K562 (cell line): ENCODE measurements around the gene ZBTB9. TPM values are rescaled to one million over a fixed set of nuclear protein-coding genes. Genes with fewer than 3 reads are reported as not detected.

Experiments used
- ELF4 ChIP-seq: fragments of 450-650 bp; formaldehyde crosslinking; IDR thresholded peaks from 2 replicates; pipeline ENCODE4 v1.4.0; 2022; ENCODE audit warnings: missing genetic modification characterization
- FUS ChIP-seq: fragments of 200-400 bp; formaldehyde crosslinking; optimal IDR thresholded peaks from 2 replicates; pipeline ENCODE3; 2017; ENCODE audit warnings: low read depth, low read length
- MGA ChIP-seq: fragments of 450-650 bp; IDR thresholded peaks from 2 replicates; pipeline ENCODE4 v1.6.1; 2016; ENCODE audit warnings: mild to moderate bottlenecking, moderate library complexity
- RBM22 ChIP-seq: fragments of 200-400 bp; formaldehyde crosslinking; IDR thresholded peaks from 2 replicates; pipeline ENCODE4 v1.6.1; 2018; ENCODE audit warnings: low read length, low read depth; ENCODE audit not compliant: poor library complexity, severe bottlenecking
- polyA plus RNA-seq, 8 experiments: library from polyadenylated mRNA; depleted of rRNA in 4 of 8; stranded (reverse) in 5 of 8; unstranded in 3 of 8; fragments of >200 nt; fragmentation: Nextera tagmentation in 2 of 8; fragmentation: Illumina TruSeq in 1 of 8; extraction: Ambion mirVana in 2 of 8; extraction: Trizol in 1 of 8; gene quantifications; 2 replicates each; pipeline versions ENCODE4 v1.2.1 to v1.2.3, GENCODE V29; 2011 to 2014; ENCODE audit warnings: inconsistent platforms in 1 of 8, missing spikeins in 1 of 8
- total RNA-seq, 7 experiments: library from RNA; depleted of rRNA in 6 of 7; stranded (reverse); fragments of >200 nt in 6 of 7; fragmentation: Illumina TruSeq in 2 of 7; extraction: Trizol in 2 of 7; gene quantifications; 2 replicates each; pipeline versions ENCODE4 v1.2.1 to v1.2.3, GENCODE V29; 2011 to 2021; ENCODE audit warnings: low replicate concordance in 1 of 7
- TF ChIP-seq, protein P1 (sequence below), 2 experiments: fragments of 450-650 bp in 1 of 2; sonication (generic) in 1 of 2; formaldehyde crosslinking in 1 of 2; IDR thresholded peaks; 2 replicates each; pipeline versions ENCODE4 v1.7.1 to v1.9.0; 2016 to 2022; ENCODE audit warnings: inconsistent platforms in 1 of 2, mild to moderate bottlenecking in 1 of 2, missing genetic modification reagents in 1 of 2

The ZBTB9 gene
- total and polyA plus RNA-seq, 9 of the 15 experiments (the other 6 are each of a cell fraction or from before 2014, with no cell fraction given), result 1.9 to 19.5 (median 10.4) TPM

- TF ChIP-seq, protein P1, sequence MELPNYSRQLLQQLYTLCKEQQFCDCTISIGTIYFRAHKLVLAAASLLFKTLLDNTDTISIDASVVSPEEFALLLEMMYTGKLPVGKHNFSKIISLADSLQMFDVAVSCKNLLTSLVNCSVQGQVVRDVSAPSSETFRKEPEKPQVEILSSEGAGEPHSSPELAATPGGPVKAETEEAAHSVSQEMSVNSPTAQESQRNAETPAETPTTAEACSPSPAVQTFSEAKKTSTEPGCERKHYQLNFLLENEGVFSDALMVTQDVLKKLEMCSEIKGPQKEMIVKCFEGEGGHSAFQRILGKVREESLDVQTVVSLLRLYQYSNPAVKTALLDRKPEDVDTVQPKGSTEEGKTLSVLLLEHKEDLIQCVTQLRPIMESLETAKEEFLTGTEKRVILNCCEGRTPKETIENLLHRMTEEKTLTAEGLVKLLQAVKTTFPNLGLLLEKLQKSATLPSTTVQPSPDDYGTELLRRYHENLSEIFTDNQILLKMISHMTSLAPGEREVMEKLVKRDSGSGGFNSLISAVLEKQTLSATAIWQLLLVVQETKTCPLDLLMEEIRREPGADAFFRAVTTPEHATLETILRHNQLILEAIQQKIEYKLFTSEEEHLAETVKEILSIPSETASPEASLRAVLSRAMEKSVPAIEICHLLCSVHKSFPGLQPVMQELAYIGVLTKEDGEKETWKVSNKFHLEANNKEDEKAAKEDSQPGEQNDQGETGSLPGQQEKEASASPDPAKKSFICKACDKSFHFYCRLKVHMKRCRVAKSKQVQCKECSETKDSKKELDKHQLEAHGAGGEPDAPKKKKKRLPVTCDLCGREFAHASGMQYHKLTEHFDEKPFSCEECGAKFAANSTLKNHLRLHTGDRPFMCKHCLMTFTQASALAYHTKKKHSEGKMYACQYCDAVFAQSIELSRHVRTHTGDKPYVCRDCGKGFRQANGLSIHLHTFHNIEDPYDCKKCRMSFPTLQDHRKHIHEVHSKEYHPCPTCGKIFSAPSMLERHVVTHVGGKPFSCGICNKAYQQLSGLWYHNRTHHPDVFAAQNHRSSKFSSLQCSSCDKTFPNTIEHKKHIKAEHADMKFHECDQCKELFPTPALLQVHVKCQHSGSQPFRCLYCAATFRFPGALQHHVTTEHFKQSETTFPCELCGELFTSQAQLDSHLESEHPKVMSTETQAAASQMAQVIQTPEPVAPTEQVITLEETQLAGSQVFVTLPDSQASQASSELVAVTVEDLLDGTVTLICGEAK (IDR thresholded peaks at IDR 0.05), result peak; percentile 71
- TF ChIP-seq, protein P1 (CRISPR knock-in tag; IDR thresholded peaks at IDR 0.05), result no peak
- peak; percentile 95 for TF ChIP-seq ELF4 (CRISPR knock-in tag)
- TF ChIP-seq MGA, result peak; percentile 93
- peak; percentile 59 for TF ChIP-seq RBM22
- TF ChIP-seq FUS, result peak; percentile 72
These were observed 44.2 kb upstream of the ZBTB9 start (continued) for GRCh38 chr6:33410050-33410710.
